Kidney epithelial cell (primary cell): ENCODE results near the gene LNX1. TPM values are rescaled to one million over a fixed set of nuclear protein-coding genes. Genes with fewer than 3 reads are reported as not detected.
"Not testable (repeated sequence)": the region's sequence is repeated elsewhere in the genome, so short reads cannot be mapped to it uniquely, and the experiment has no call there.

Experiments used
- DNase-seq: peaks from one replicate; pipeline ENCODE4 v3.0.0-alpha.2; 2010; ENCODE audit warnings: low read depth
- H3K27me3 ChIP-seq: 2 replicates; pipeline ENCODE4 v1.6.0; 2011; ENCODE audit warnings: low read length; ENCODE audit not compliant: control insufficient read depth, insufficient read depth
- H3K36me3 ChIP-seq: 2 replicates; pipeline ENCODE4 v1.5.1; 2011; ENCODE audit warnings: low read length; ENCODE audit not compliant: control insufficient read depth, insufficient read depth
- H3K4me3 ChIP-seq: 2 replicates; pipeline ENCODE4 v1.5.1; 2011; ENCODE audit warnings: low read depth, mild to moderate bottlenecking, control low read depth, low read length
- CTCF ChIP-seq: IDR thresholded peaks from 2 replicates; pipeline ENCODE4 v1.5.1; 2011; ENCODE audit warnings: mild to moderate bottlenecking, moderate library complexity, low read length, control low read depth, inconsistent platforms; ENCODE audit not compliant: insufficient read depth, poor library complexity, severe bottlenecking
- total RNA-seq: library from RNA; depleted of rRNA; stranded (reverse); fragments of >200 nt; gene quantifications from 2 replicates; pipeline ENCODE4 v1.2.3, GENCODE V29; 2015

The LNX1 gene
- total RNA-seq, 1 donor from 2014 or later = 6.9 TPM

- DNase-seq = no peak
- Histone ChIP-seq H3K27me3 (no peaks in the 10 kb centered on the region), H3K36me3 (no peaks in the 10 kb centered on the region), H3K4me3 (no peak overlapping the region)
- TF ChIP-seq CTCF = no peak
Measured at GRCh38 chr4:53424280-53424679, 167.0 kb downstream of the LNX1 start.

DNA sequence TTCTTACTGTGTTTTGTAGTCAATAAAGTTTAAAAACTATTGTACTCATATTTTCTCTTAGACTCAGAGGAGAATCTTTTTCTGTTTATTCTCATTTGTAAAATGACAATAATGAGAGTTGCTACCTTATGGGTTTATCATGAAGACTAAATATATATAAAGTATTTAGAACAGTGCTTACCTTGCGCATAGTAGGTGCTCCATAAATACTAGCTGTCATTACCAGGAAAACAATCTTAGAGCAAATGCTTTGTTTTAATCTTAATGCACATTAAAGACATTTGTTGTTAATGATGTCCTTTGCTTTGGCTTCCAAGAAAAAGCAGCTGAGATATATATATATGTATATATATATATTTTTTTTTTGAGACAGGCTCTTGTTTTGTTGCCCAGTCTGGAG, 168.9 kb downstream of the LNX1 start:
- no peaks in the 10 kb centered on the region for H3K27me3 ChIP-seq
- no peaks in the 10 kb centered on the region for H3K36me3 ChIP-seq
- DNase-seq = no peak
- TF ChIP-seq CTCF = no peak
- no peak overlapping the region for H3K4me3 ChIP-seq

DNA sequence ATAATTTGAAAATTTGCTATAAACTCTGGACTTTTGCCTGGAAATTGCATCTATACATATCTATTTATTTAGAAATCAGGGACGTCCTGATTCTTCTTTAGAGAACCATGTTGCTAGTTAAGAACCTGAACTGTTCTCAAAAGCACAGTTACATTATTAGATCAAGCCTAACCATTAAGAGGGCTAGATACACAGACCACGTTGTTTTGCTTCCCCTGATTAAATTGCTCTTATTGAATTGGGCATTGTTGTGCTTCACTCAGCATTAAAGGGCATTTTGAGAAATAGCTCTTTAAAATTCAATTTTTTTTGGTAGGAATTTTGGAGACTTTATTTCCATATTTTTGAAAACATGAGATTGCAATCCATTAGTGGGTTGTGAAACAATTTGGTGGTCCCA, 169.5 kb downstream of the LNX1 start:
- TF ChIP-seq CTCF = no peak
- Histone ChIP-seq H3K27me3 (no peaks in the 10 kb centered on the region), H3K4me3 (no peak overlapping the region), H3K36me3 (no peaks in the 10 kb centered on the region)
- DNase-seq = no peak

DNA sequence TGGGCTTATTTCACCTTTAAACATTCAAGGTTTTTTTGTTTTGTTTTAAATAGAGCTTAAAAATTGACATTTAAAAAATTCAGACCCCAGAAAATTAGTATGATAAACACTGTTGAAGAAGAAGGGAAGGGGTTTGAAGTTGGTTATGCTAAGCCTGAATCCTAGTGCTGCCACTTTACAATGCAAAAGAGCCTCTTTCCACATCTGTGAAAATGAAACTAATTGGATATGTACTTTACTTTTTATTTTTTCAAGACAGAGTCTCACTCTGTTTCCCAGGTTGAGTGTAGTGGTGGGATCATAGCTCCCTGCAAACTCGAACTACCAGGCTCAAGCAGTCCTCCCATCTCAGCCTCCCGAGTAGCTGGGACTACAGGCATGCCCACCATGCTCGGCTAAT, 172.1 kb downstream of the LNX1 start:
- H3K27me3 ChIP-seq = no peaks in the 10 kb centered on the region
- no peak overlapping the region for H3K4me3 ChIP-seq
- TF ChIP-seq CTCF = no peak
- no peak for DNase-seq
- no peaks in the 10 kb centered on the region for H3K36me3 ChIP-seq

GRCh38 chr4:53409479-53409878, 181.8 kb downstream of the LNX1 start:
- not testable (repeated sequence) for DNase-seq, H3K36me3 ChIP-seq, H3K4me3 ChIP-seq, H3K27me3 ChIP-seq

Other genes starting within 250 kb of the LNX1 start
- gene SCFD2, start 225.4 kb downstream of the LNX1 start, total RNA-seq = 8.4 and 11.0 TPM in 2 replicates
- gene FIP1L1, start 213.8 kb downstream of the LNX1 start, total RNA-seq = 39.8 and 56.6 TPM in 2 replicates